ENCODE results near the gene CKS2.

The CKS2 gene

GRCh38 chr9:89350988-89351557 is 40.1 kb downstream of the CKS2 start:
- DNase-seq, result no peak

- DNase-seq, result no peak
Measured at GRCh38 chr9:89351584-89352300, 40.7 kb downstream of the CKS2 start.

GRCh38 chr9:89352451-89352850 is 41.5 kb downstream of the CKS2 start:
- no peak for DNase-seq

- DNase-seq, result no peak
Measured at GRCh38 chr9:89352874-89353649, 42.1 kb downstream of the CKS2 start.

- DNase-seq, result no peak
Measured at GRCh38 chr9:89353989-89354388, 43.0 kb downstream of the CKS2 start.

GRCh38 chr9:89354471-89354870 is 43.5 kb downstream of the CKS2 start:
- DNase-seq, result no peak

- DNase-seq, result no peak
Measured at GRCh38 chr9:89356782-89357181, 45.8 kb downstream of the CKS2 start.

- no peak for DNase-seq
Measured at GRCh38 chr9:89357331-89358197, 46.6 kb downstream of the CKS2 start.

- DNase-seq, result no peak
Measured at GRCh38 chr9:89358376-89358916, 47.5 kb downstream of the CKS2 start.

GRCh38 chr9:89358985-89359384 is 48.0 kb downstream of the CKS2 start:
- no peak for DNase-seq

GRCh38 chr9:89359751-89360261 is 48.8 kb downstream of the CKS2 start:
- DNase-seq, result peak; percentile 21

- peak; percentile 39 for DNase-seq
Measured at GRCh38 chr9:89360465-89360864, 49.5 kb downstream of the CKS2 start.

- DNase-seq, result no peak
Measured at GRCh38 chr9:89361031-89361430, 50.0 kb downstream of the CKS2 start.

- no peak for DNase-seq
Measured at GRCh38 chr9:89361816-89362646, 51.0 kb downstream of the CKS2 start.

- DNase-seq, result no peak
Measured at GRCh38 chr9:89362647-89363310, 51.8 kb downstream of the CKS2 start.

GRCh38 chr9:89363311-89363670 is 52.3 kb downstream of the CKS2 start:
- DNase-seq, result no peak

GRCh38 chr9:89363921-89364665 is 53.1 kb downstream of the CKS2 start:
- no peak for DNase-seq

- DNase-seq, result no peak
Measured at GRCh38 chr9:89364666-89365531, 53.9 kb downstream of the CKS2 start.

GRCh38 chr9:89365532-89365912 is 54.5 kb downstream of the CKS2 start:
- no peak for DNase-seq

Data from NCI-H1694 (cell line).